Stimulated activated CD4-positive, alpha-beta T cell treated with anti-CD3 and anti-CD28 coated beads, Interleukin-15, amount 100 ng/mL, for 48 hours (primary cell): ENCODE results near the gene BEAN1.
"Not testable (repeated sequence)": the region's sequence is repeated elsewhere in the genome, so short reads cannot be mapped to it uniquely, and the experiment has no call there.

ENCODE experiments used
- DNase-seq, 2 donors: peaks; one replicate each; pipeline ENCODE4 v3.0.0-alpha.2; 2020; ENCODE audit warnings: low read depth in 2 of 2

BEAN1 gene

GRCh38 chr16:66508914-66509496, 81.9 kb downstream of the BEAN1 start:
- DNase-seq = no peak

DNA sequence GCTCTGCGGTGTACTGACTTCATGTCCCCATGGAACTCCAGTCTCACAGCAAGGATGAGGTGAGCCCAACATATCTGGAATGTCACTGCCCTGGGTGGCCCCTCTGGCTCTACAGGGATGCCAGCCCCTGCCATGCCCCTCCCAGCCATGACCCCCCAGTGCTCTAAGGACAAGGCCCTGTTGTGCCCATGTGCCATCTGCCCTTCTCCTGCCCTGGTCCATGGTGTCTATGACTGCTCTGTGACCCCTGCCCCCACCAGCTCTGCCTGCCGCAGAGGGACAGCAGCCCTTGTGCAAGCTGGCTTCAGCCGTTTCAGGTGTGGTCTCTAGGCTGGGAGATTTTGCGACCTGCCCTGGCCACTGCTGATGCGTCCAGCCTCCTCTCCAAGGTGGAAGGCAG, 82.5 kb downstream of the BEAN1 start:
- DNase-seq = no peak

DNA sequence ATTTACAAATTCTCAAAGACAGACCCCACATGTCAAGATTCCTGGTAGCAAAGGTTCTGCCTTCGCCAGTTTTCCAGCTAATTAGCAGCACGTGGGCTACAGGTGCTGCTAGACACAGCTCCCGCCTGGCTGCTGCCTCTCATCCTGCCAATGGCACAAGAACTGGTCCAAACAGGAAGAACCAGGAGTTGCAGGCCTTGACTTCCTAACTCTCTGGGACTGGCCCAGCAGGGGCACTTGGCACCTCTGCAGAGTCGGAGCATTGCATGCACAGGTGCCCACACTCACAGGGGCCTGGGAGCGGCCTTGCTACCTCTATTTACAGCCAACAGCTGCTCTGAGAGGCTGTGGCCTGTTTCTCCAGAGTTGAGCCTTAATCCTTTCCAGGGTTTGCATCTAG, 83.2 kb downstream of the BEAN1 start:
- DNase-seq = no peak

- DNase-seq = no peak
Observed at GRCh38 chr16:66510711-66511601, 83.9 kb downstream of the BEAN1 start.

- DNase-seq = no peak
Observed at GRCh38 chr16:66511602-66512271, 84.6 kb downstream of the BEAN1 start.

- DNase-seq = no peak
Observed at GRCh38 chr16:66512272-66513110, 85.4 kb downstream of the BEAN1 start.

GRCh38 chr16:66513111-66513723, 86.1 kb downstream of the BEAN1 start:
- DNase-seq = no peak

DNA sequence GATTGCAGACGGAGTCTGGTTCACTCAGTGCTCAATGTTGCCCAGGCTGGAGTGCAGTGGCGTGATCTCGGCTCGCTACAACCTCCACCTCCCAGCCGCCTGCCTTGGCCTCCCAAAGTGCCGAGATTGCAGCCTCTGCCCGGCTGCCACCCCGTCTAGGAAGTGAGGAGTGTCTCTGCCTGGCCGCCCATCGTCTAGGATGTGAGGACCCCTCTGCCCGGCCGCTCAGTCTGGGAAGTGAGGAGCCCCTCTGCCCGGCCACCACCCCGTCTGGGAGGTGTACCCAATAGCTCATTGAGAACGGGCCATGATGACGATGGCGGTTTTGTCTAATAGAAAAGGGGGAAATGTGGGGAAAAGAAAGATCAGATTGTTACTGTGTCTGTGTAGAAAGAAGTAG, 87.3 kb downstream of the BEAN1 start:
- DNase-seq = not testable (repeated sequence)

DNA sequence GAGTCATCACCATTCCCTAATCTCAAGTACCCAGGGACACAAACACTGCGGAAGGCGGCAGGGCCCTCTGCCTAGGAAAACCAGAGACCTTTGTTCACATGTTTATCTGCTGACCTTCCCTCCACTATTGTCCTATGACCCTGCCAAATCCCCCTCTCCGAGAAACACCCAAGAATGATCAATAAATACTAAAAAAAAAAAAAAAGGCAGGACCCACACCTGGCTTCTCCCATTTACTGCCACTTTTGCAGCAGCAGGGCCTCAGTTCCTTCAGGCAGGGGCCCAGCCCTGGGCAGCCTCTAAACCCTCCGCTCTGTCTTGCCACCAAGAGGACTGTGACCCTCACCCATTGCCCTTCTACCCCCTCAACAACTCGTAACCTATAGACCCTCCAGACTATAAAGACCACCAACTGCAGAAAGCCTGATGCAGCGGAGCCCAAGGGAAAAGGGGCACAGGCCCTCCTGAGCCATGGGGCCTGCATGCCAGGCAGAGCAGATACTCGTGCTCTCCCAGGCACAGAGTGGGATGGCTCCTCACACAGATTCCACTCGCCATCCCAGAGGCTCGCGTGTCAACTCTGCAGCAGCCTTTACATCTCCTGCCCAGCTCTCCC, 88.0 kb downstream of the BEAN1 start:
- DNase-seq = not testable (repeated sequence)

GRCh38 chr16:66515596-66516508, 88.8 kb downstream of the BEAN1 start:
- DNase-seq = no peak

DNA sequence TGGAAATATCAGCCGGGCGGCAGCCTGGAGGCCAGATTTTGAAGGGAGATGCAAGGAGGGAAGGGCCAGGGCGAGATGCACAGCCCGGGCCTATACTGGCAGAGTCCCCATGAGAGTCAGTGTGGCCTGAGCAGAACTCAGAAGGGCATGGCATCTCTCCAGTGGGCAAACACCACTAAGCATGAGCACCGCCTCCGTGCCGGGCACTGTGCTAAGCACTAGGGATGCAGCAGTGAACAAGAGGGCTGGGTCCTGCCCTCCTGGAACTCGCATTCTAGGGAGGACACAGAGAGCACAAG, 89.4 kb downstream of the BEAN1 start:
- DNase-seq = no peak

GRCh38 chr16:66516808-66517585, 89.9 kb downstream of the BEAN1 start:
- peak; percentile 71 to 78 for DNase-seq

GRCh38 chr16:66517586-66518263, 90.6 kb downstream of the BEAN1 start:
- no peak for DNase-seq

- DNase-seq = no peak
Observed at GRCh38 chr16:66519482-66520373, 92.6 kb downstream of the BEAN1 start.

- DNase-seq = no peak
Observed at GRCh38 chr16:66520406-66521170, 93.5 kb downstream of the BEAN1 start.

DNA sequence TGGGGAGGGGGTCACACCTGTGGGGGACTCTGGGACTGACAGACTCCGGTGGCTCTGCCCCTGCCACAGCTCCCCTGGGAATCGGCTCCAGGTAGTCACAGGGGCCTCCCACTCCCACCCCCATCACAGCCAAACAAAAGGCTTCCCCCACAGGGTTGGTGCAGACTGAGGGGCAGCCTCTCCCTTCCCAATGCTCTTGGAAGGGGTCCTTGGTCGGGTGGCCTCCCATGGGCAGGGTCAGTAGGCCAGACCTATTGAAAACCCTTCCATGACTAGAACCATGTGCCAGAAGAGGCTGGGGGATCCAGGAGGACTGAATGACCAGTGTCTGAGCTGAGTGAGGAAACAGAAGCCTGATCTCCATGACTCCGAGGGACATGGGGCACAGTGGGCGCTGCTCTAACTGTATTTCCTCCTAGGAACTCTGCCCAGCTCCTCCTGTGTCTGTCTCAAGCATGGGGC, 94.2 kb downstream of the BEAN1 start:
- DNase-seq = no peak
